PC-9 (cell line): ENCODE measurements around the gene PGGHG. TPM values are rescaled to one million over a fixed set of nuclear protein-coding genes. Genes with fewer than 3 reads are reported as not detected.

ENCODE experiments used
- BruUV-seq: library from RNA; stranded (reverse); fragments of 400-500 nt; replicated peaks from 2 replicates; lab custom pipeline; 2021; lab: Mats Ljungman, UMichigan
- CTCF ChIA-PET: fragments of 300-600 bp; sonication (Branson Sonifier 250); formaldehyde crosslinking; loops from one replicate; lab custom pipeline; 2022; ENCODE audit warnings: antibody characterized with exemption; lab: Charles Lee
- POLR2A ChIA-PET: fragments of 300-600 bp; sonication (Branson Sonifier 250); formaldehyde crosslinking; loops from one replicate; lab custom pipeline; 2022; ENCODE audit warnings: antibody characterized with exemption; ENCODE audit not compliant: unreplicated experiment; lab: Charles Lee
- DNase-seq, 2 experiments: peaks; one replicate each; pipeline versions ENCODE4 v3.0.0 to v3.0.0-alpha.2; 2015 to 2022; ENCODE audit warnings: mixed read lengths in 1 of 2
- H2AFZ ChIP-seq: fragments of 200-600 bp; sonication (generic); 2 replicates; pipeline ENCODE4 v1.8.1; 2017; ENCODE audit warnings: antibody characterized with exemption
- H3F3A ChIP-seq: fragments of 200-600 bp; sonication (generic); 2 replicates; pipeline ENCODE4 v1.8.1; 2017; ENCODE audit warnings: antibody characterized with exemption, mild to moderate bottlenecking, low read depth; ENCODE audit not compliant: insufficient read depth
- H3K27ac ChIP-seq: fragments of 200-600 bp; sonication (generic); 2 replicates; pipeline ENCODE4 v1.6.1; 2016; ENCODE audit warnings: mixed run types
- H3K27me3 ChIP-seq: fragments of 200-600 bp; sonication (generic); 2 replicates; pipeline ENCODE4 v1.6.1; 2016; ENCODE audit warnings: low read depth, mixed run types; ENCODE audit not compliant: insufficient read depth
- H3K36me3 ChIP-seq: fragments of 200-600 bp; sonication (generic); 2 replicates; pipeline ENCODE4 v1.6.1; 2016; ENCODE audit warnings: low read depth, mixed run types
- H3K4me1 ChIP-seq: fragments of 200-600 bp; sonication (generic); replicated peaks from 2 replicates; pipeline ENCODE4 v1.6.1; 2016; ENCODE audit warnings: mixed run types; ENCODE audit not compliant: insufficient read depth
- H3K4me2 ChIP-seq: fragments of 200-600 bp; sonication (generic); 2 replicates; pipeline ENCODE4 v1.6.1; 2017; ENCODE audit warnings: mixed run types
- H3K4me3 ChIP-seq: fragments of 200-600 bp; sonication (generic); 2 replicates; pipeline ENCODE4 v1.6.1; 2016; ENCODE audit warnings: mixed run types
- H3K79me2 ChIP-seq: fragments of 200-600 bp; sonication (generic); 2 replicates; pipeline ENCODE4 v1.6.1; 2017; ENCODE audit warnings: low read depth, mixed run types
- H3K9me2 ChIP-seq: fragments of 200-600 bp; sonication (generic); 2 replicates; pipeline ENCODE4 v1.8.1; 2017; ENCODE audit warnings: mild to moderate bottlenecking; ENCODE audit not compliant: insufficient read depth
- H3K9me3 ChIP-seq: fragments of 200-600 bp; sonication (generic); 2 replicates; pipeline ENCODE4 v1.8.1; 2016; ENCODE audit warnings: low read depth; ENCODE audit not compliant: insufficient read depth
- H4K20me1 ChIP-seq: fragments of 200-600 bp; sonication (generic); 2 replicates; pipeline ENCODE4 v1.8.1; 2017; ENCODE audit not compliant: insufficient read depth
- CTCF ChIP-seq: fragments of 200-600 bp; sonication (generic); conservative IDR thresholded peaks from 2 replicates; pipeline ENCODE4 v1.6.1; 2017; ENCODE audit warnings: mixed run types, antibody characterized with exemption, mild to moderate bottlenecking, moderate library complexity
- EZH2 ChIP-seq: fragments of 200-600 bp; sonication (generic); IDR thresholded peaks from 2 replicates; pipeline ENCODE4 v1.8.0; 2017; ENCODE audit warnings: antibody characterized with exemption, low read depth
- intact Hi-C: fragments of 100-400 bp; cut with micrococcal nuclease; formaldehyde crosslinking; loops from one replicate; pipeline ENCODE4 v1.10.0; 2022; ENCODE audit not compliant: unreplicated experiment
- total RNA-seq: library from RNA; stranded (reverse); gene quantifications from 2 replicates; pipeline ENCODE4 v1.2.3, GENCODE V29; 2021

Gene PGGHG
- total RNA-seq, 1 experiment from 2014 or later: 68.6 TPM

- Histone ChIP-seq H3K4me1 (no peaks in the 10 kb centered on the region), H3K36me3 (no peaks in the 10 kb centered on the region), H3K27ac (no peak overlapping the region), H3K9me2 (no peaks in the 10 kb centered on the region), H2AFZ (no peak overlapping the region), H3K79me2 (no peaks in the 10 kb centered on the region), H3K4me3 (no peak overlapping the region), H3F3A (no peaks in the 10 kb centered on the region), H3K4me2 (no peak overlapping the region), H3K27me3 (0 out of 2 replicates have a peak, but pooled peaks cover 3% of the 10 kb centered on the region), H3K9me3 (no peaks in the 10 kb centered on the region), H4K20me1 (no peaks in the 10 kb centered on the region)
- TF ChIP-seq CTCF (no peak), EZH2 (no peak)
- ChIA-PET CTCF (no interaction called here), POLR2A (interaction anchor here (0.7 kb wide), 1 partner anchor 22 kb away, joined by 5 read pairs; no protein-coding TSS in a partner anchor)
- no peak for DNase-seq
- intact Hi-C loops: no loop called here
- no TSS peak for BruUV-seq
Measured at GRCh38 chr11:334264-334994, 45.5 kb downstream of the PGGHG start.

- no peak overlapping the region for H2AFZ ChIP-seq
- no peak overlapping the region for H3K4me2 ChIP-seq
- CTCF ChIA-PET: no interaction called here
Measured at GRCh38 chr11:335779-336658, 47.1 kb downstream of the PGGHG start.

More at GRCh38 chr11:335779-336658, 47.1 kb downstream of the PGGHG start:
- Histone ChIP-seq H3K9me2 (no peaks in the 10 kb centered on the region), H3K4me3 (no peak overlapping the region), H4K20me1 (no peaks in the 10 kb centered on the region), H3F3A (no peaks in the 10 kb centered on the region), H3K79me2 (no peaks in the 10 kb centered on the region), H3K9me3 (no peaks in the 10 kb centered on the region), H3K36me3 (no peaks in the 10 kb centered on the region), H3K4me1 (no peaks in the 10 kb centered on the region), H3K27me3 (0 out of 2 replicates have a peak, but pooled peaks cover 3% of the 10 kb centered on the region), H3K27ac (no peak overlapping the region)
- POLR2A ChIA-PET: no interaction called here
- no peak for DNase-seq
- intact Hi-C loops: no loop called here
- no TSS peak for BruUV-seq
- TF ChIP-seq CTCF (no peak), EZH2 (no peak)
